ENCODE results near the gene TEX47.

Gene TEX47

GRCh38 chr7:88818552-88818951, 23.0 kb upstream of the TEX47 start:
- POLR2A ChIA-PET: no interaction called here
- CTCF ChIA-PET: no interaction called here
- no peak for DNase-seq (ENCODE audit: extremely low spot score)
- TF ChIP-seq ELF4 (IDR thresholded peaks at IDR 0.05): no peak
- TF ChIP-seq BHLHE40 (IDR thresholded peaks at IDR 0.05; ENCODE audit: borderline replicate concordance): no peak
- TF ChIP-seq LEF1 (IDR thresholded peaks at IDR 0.05; ENCODE audit: borderline replicate concordance): no peak
- TF ChIP-seq NFRKB (IDR thresholded peaks at IDR 0.05): no peak
- TF ChIP-seq HDGF (IDR thresholded peaks at IDR 0.05; ENCODE audit: borderline replicate concordance): no peak
- TF ChIP-seq ZNF384 (IDR thresholded peaks at IDR 0.05): no peak
- no peak for TF ChIP-seq TARDBP (IDR thresholded peaks at IDR 0.05)
- TF ChIP-seq FOXM1 (IDR thresholded peaks at IDR 0.05; ENCODE audit: borderline replicate concordance): no peak
- TF ChIP-seq ARNT (IDR thresholded peaks at IDR 0.05): no peak
- no peak for TF ChIP-seq FOXK2 (IDR thresholded peaks at IDR 0.05)
- TF ChIP-seq L3MBTL2 (conservative IDR thresholded peaks at IDR 0.05): no peak
- no peak for TF ChIP-seq CTBP1 (IDR thresholded peaks at IDR 0.05; ENCODE audit: borderline replicate concordance)
- TF ChIP-seq SP1 (IDR thresholded peaks at IDR 0.05): no peak
- TF ChIP-seq PKNOX1 (IDR thresholded peaks at IDR 0.05): no peak
- TF ChIP-seq SUZ12 (IDR thresholded peaks at IDR 0.05): no peak
- no peak for TF ChIP-seq FOXA1 (IDR thresholded peaks at IDR 0.05)

GRCh38 chr7:88806280-88807037, 10.9 kb upstream of the TEX47 start:
- no peak for TF ChIP-seq FOXA1 (IDR thresholded peaks at IDR 0.05)
- no peak for TF ChIP-seq FOXM1 (IDR thresholded peaks at IDR 0.05; ENCODE audit: borderline replicate concordance)
- no peak for TF ChIP-seq SUZ12 (IDR thresholded peaks at IDR 0.05)
- no peak for TF ChIP-seq TARDBP (IDR thresholded peaks at IDR 0.05)
- no peak for TF ChIP-seq ARNT (IDR thresholded peaks at IDR 0.05)
- no peak for TF ChIP-seq HDGF (IDR thresholded peaks at IDR 0.05; ENCODE audit: borderline replicate concordance)
- no peak for TF ChIP-seq PKNOX1 (IDR thresholded peaks at IDR 0.05)
- no peak for TF ChIP-seq SP1 (IDR thresholded peaks at IDR 0.05)
- no peak for TF ChIP-seq ZNF384 (IDR thresholded peaks at IDR 0.05)
- no peak for DNase-seq (ENCODE audit: extremely low spot score)
- CTCF ChIA-PET: no interaction called here
- POLR2A ChIA-PET: no interaction called here

GRCh38 chr7:88801046-88801445, 5.5 kb upstream of the TEX47 start:
- TF ChIP-seq HDGF (IDR thresholded peaks at IDR 0.05; ENCODE audit: borderline replicate concordance) (no peak), SUZ12 (IDR thresholded peaks at IDR 0.05) (no peak), TARDBP (IDR thresholded peaks at IDR 0.05) (no peak), FOXM1 (IDR thresholded peaks at IDR 0.05; ENCODE audit: borderline replicate concordance) (no peak), ARNT (IDR thresholded peaks at IDR 0.05) (no peak), BHLHE40 (IDR thresholded peaks at IDR 0.05; ENCODE audit: borderline replicate concordance) (no peak), L3MBTL2 (conservative IDR thresholded peaks at IDR 0.05) (no peak), SP1 (IDR thresholded peaks at IDR 0.05) (no peak), CTBP1 (IDR thresholded peaks at IDR 0.05; ENCODE audit: borderline replicate concordance) (no peak), LEF1 (IDR thresholded peaks at IDR 0.05; ENCODE audit: borderline replicate concordance) (no peak), FOXK2 (IDR thresholded peaks at IDR 0.05) (no peak), ELF4 (IDR thresholded peaks at IDR 0.05) (no peak), PKNOX1 (IDR thresholded peaks at IDR 0.05) (no peak), FOXA1 (IDR thresholded peaks at IDR 0.05) (no peak), ZNF384 (IDR thresholded peaks at IDR 0.05) (no peak), NFRKB (IDR thresholded peaks at IDR 0.05) (no peak)
- CTCF ChIA-PET: no interaction called here
- POLR2A ChIA-PET: no interaction called here
- no peak for DNase-seq (ENCODE audit: extremely low spot score)

GRCh38 chr7:88792361-88792760, 3.2 kb downstream of the TEX47 start:
- CTCF ChIA-PET: interaction anchor here (0.9 kb wide), 1 partner anchor 11 kb away, joined by 3 read pairs; no protein-coding TSS in a partner anchor
- DNase-seq (ENCODE audit: extremely low spot score): no peak
- no peak for TF ChIP-seq NFRKB (IDR thresholded peaks at IDR 0.05)
- TF ChIP-seq PKNOX1 (IDR thresholded peaks at IDR 0.05): no peak
- no peak for TF ChIP-seq SUZ12 (IDR thresholded peaks at IDR 0.05)
- TF ChIP-seq ELF4 (IDR thresholded peaks at IDR 0.05): no peak
- TF ChIP-seq BHLHE40 (IDR thresholded peaks at IDR 0.05; ENCODE audit: borderline replicate concordance): no peak
- no peak for TF ChIP-seq LEF1 (IDR thresholded peaks at IDR 0.05; ENCODE audit: borderline replicate concordance)
- no peak for TF ChIP-seq CTBP1 (IDR thresholded peaks at IDR 0.05; ENCODE audit: borderline replicate concordance)
- no peak for TF ChIP-seq FOXM1 (IDR thresholded peaks at IDR 0.05; ENCODE audit: borderline replicate concordance)
- POLR2A ChIA-PET: no interaction called here

GRCh38 chr7:88791891-88792290, 3.6 kb downstream of the TEX47 start:
- ChIA-PET CTCF (interaction anchor here (0.9 kb wide), 1 partner anchor 10 kb away, joined by 3 read pairs; no protein-coding TSS in a partner anchor), POLR2A (no interaction called here)
- TF ChIP-seq HDGF (IDR thresholded peaks at IDR 0.05; ENCODE audit: borderline replicate concordance): no peak
- TF ChIP-seq FOXA1 (IDR thresholded peaks at IDR 0.05): no peak
- TF ChIP-seq ELF4 (IDR thresholded peaks at IDR 0.05): no peak
- TF ChIP-seq L3MBTL2 (conservative IDR thresholded peaks at IDR 0.05): no peak
- TF ChIP-seq ZNF384 (IDR thresholded peaks at IDR 0.05): no peak
- TF ChIP-seq FOXK2 (IDR thresholded peaks at IDR 0.05): no peak
- no peak for TF ChIP-seq CTBP1 (IDR thresholded peaks at IDR 0.05; ENCODE audit: borderline replicate concordance)
- no peak for TF ChIP-seq FOXM1 (IDR thresholded peaks at IDR 0.05; ENCODE audit: borderline replicate concordance)
- TF ChIP-seq PKNOX1 (IDR thresholded peaks at IDR 0.05): no peak
- no peak for TF ChIP-seq TARDBP (IDR thresholded peaks at IDR 0.05)
- TF ChIP-seq ARNT (IDR thresholded peaks at IDR 0.05): no peak
- TF ChIP-seq SUZ12 (IDR thresholded peaks at IDR 0.05): no peak
- no peak for TF ChIP-seq SP1 (IDR thresholded peaks at IDR 0.05)
- TF ChIP-seq BHLHE40 (IDR thresholded peaks at IDR 0.05; ENCODE audit: borderline replicate concordance): no peak
- TF ChIP-seq NFRKB (IDR thresholded peaks at IDR 0.05): no peak
- TF ChIP-seq LEF1 (IDR thresholded peaks at IDR 0.05; ENCODE audit: borderline replicate concordance): no peak
- DNase-seq (ENCODE audit: extremely low spot score): no peak
